ENCODE results near the gene PDE1C.

- TF ChIP-seq CTCF (IDR thresholded peaks at IDR 0.05) (no peak), EZH2 (IDR thresholded peaks at IDR 0.05; ENCODE audit: borderline replicate concordance, insufficient read depth, low read depth, low read length, poor library complexity, severe bottlenecking) (no peak)
Measured at GRCh38 chr7:32073533-32073932, 3.3 kb upstream of the PDE1C start.
